HCT116 (cell line): ENCODE measurements around the gene ZNF541.

Experiments used
- EZH2 ChIP-seq: fragments of 200-600 bp; sonication (generic); IDR thresholded peaks from 2 replicates; pipeline ENCODE4 v1.6.1; 2017; ENCODE audit warnings: antibody characterized with exemption, mixed run types
- EZH2phosphoT487 ChIP-seq: fragments of 200-600 bp; IDR thresholded peaks from 2 replicates; pipeline ENCODE4 v1.6.1; 2018; ENCODE audit warnings: antibody characterized with exemption, borderline replicate concordance
- POLR2A ChIP-seq: IDR thresholded peaks from 2 replicates; pipeline ENCODE4 v1.7.0; 2011; ENCODE audit warnings: borderline replicate concordance; ENCODE audit not compliant: insufficient read depth, insufficient read length; ENCODE audit errors: extremely low read depth
- POLR2AphosphoS5 ChIP-seq: IDR thresholded peaks from 2 replicates; pipeline ENCODE4 v1.6.1; 2011; ENCODE audit warnings: mild to moderate bottlenecking, low read depth, low read length, moderate library complexity
- SIN3A ChIP-seq: IDR thresholded peaks from 2 replicates; pipeline ENCODE4 v1.6.1; 2012; ENCODE audit warnings: low read depth
- TCF7L2 ChIP-seq: IDR thresholded peaks from 2 replicates; pipeline ENCODE4 v1.7.0; 2011; ENCODE audit warnings: borderline replicate concordance, inconsistent platforms; ENCODE audit not compliant: insufficient read depth, insufficient read length; ENCODE audit errors: extremely low read depth
- YY1 ChIP-seq: IDR thresholded peaks from 2 replicates; pipeline ENCODE4 v1.6.1; 2011; ENCODE audit warnings: low read length, low read depth, moderate library complexity, mild to moderate bottlenecking; ENCODE audit not compliant: insufficient replicate concordance; ENCODE audit errors: extremely low read depth
- TF ChIP-seq, protein P1 (sequence below), 3 experiments: fragments of 200-600 bp in 1 of 3; sonication (generic) in 1 of 3; IDR thresholded peaks in 2 of 3; conservative IDR thresholded peaks in 1 of 3; 2 replicates each; pipeline ENCODE4 v1.5.1; 2012 to 2017; ENCODE audit warnings: low read depth in 2 of 3, low read length in 2 of 3, antibody characterized with exemption in 1 of 3, borderline replicate concordance in 1 of 3, control low read depth in 1 of 3, mild to moderate bottlenecking in 1 of 3, mixed read lengths in 1 of 3, mixed run types in 1 of 3, moderate library complexity in 1 of 3; ENCODE audit not compliant: insufficient read depth in 1 of 3

DNA sequence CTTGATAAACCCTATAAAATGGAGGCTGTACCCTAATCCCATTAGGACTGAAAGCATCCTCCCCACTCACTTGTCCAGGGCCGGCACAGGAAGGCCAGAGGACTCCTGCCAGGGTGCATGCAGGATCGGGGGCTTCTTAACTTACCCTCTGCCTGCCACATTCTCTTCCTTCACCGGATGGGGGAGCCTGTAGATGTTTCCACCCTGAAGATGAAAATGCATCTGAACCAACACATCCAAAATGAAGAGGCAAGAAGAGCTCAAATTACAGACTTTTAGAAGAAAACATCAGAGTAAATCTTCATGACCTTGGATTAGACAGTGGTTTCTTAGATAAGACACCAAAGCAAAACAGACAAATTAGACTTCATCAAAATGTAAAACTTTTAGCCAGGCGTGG lies 32.2 kb downstream of the ZNF541 start:
- TF ChIP-seq, protein P1, sequence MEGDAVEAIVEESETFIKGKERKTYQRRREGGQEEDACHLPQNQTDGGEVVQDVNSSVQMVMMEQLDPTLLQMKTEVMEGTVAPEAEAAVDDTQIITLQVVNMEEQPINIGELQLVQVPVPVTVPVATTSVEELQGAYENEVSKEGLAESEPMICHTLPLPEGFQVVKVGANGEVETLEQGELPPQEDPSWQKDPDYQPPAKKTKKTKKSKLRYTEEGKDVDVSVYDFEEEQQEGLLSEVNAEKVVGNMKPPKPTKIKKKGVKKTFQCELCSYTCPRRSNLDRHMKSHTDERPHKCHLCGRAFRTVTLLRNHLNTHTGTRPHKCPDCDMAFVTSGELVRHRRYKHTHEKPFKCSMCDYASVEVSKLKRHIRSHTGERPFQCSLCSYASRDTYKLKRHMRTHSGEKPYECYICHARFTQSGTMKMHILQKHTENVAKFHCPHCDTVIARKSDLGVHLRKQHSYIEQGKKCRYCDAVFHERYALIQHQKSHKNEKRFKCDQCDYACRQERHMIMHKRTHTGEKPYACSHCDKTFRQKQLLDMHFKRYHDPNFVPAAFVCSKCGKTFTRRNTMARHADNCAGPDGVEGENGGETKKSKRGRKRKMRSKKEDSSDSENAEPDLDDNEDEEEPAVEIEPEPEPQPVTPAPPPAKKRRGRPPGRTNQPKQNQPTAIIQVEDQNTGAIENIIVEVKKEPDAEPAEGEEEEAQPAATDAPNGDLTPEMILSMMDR (IDR thresholded peaks at IDR 0.05 in 2 of 3, conservative IDR thresholded peaks at IDR 0.05 in 1 of 3; ENCODE audit: borderline replicate concordance in 1 of 3, insufficient read depth in 1 of 3, low read depth in 2 of 3, low read length in 2 of 3): 0 out of 6 replicates have a peak, but pooled peaks of 1 of the 3 experiments have one; percentile 2
- TF ChIP-seq POLR2A (no peak), POLR2AphosphoS5 (no peak), EZH2 (no peak), EZH2phosphoT487 (no peak), SIN3A (no peak), TCF7L2 (no peak), YY1 (no peak)
